Activated T-cell treated with anti-CD3 and anti-CD28 coated beads for 48 hours (primary cell): ENCODE data around the gene NXNL1.
"Not testable (repeated sequence)": the region's sequence is repeated elsewhere in the genome, so short reads cannot be mapped to it uniquely, and the experiment has no call there.

Experiments used
- DNase-seq: peaks from one replicate; pipeline ENCODE4 v3.0.0-alpha.2; 2020; ENCODE audit warnings: low read depth

NXNL1 gene

DNA sequence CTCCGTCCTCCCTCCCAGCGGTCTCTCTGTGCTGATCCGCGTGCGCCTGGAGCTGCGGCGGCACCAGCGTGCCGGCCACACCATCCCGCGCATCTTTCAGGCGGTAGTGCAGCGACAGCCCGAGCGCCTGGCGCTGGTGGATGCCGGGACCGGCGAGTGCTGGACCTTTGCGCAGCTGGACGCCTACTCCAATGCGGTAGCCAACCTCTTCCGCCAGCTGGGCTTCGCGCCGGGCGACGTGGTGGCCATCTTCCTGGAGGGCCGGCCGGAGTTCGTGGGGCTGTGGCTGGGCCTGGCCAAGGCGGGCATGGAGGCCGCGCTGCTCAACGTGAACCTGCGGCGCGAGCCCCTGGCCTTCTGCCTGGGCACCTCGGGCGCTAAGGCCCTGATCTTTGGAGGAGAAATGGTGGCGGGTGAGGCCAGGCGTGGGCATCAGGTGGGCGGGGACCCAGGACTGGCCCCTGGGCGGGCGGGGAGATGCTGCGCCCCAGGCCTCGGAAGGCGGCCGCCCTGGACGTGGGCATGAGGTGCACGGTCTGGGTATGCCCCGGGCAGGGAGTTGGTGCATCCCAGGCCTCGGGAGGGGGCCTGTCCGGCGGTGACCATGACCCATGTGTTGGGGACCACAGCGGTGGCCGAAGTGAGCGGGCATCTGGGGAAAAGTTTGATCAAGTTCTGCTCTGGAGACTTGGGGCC lies 26.0 kb upstream of the NXNL1 start:
- DNase-seq = no peak

- DNase-seq = no peak
Measured at GRCh38 chr19:17484520-17485185, 23.9 kb upstream of the NXNL1 start.

DNA sequence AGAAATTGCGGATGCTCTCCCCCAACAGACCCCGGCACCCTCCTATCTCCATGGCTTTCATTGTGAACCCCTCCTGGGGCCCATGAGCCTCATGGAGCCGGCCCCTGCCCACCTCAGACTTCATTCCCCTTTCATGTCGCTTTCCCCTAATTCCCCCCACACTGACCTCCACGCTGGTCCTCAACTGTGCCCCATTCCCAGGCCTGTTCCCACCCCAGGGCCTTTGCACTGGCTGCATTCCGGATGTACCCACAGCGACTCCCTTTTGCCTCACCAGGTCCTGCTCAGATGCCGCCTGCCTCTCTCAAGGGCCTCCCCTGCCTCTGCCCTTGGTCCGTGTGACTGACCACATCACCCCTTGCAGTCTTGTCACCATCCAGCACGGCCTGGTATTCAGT lies 22.9 kb upstream of the NXNL1 start:
- DNase-seq = no peak

DNA sequence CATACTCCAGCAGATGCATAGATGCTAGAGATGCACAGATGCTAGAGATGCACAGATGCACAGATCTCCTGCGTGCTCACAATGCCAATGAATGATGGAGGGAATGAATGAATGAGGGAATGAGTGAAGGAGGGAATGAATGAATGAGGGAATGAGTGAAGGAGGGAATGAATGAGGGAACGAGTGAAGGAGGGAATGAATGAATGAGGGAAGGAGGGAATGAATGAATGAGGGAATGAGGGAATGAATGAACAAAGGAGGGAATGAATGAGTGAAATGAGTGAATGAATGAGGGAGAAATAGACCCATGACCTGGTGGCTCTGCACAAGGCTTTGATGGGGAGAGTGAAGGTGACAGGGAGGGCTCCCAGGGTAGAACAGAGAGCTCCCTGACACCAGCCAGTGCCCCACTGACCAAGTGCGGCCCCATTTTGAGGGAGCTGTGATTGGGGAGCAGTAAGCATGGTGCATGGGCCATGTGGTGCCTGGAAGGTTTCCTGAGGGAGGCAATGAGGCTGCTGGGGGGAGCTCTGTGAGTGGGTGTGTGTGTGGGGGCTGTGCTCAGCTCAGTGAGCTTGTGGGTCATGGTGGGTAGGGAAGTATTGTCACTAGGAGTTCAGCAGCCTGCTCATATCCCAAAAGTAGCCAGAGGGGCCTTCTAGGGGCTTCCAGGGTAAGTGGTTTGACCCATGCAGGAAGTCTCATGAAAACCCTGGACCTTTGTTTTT lies 22.3 kb upstream of the NXNL1 start:
- no peak for DNase-seq

DNA sequence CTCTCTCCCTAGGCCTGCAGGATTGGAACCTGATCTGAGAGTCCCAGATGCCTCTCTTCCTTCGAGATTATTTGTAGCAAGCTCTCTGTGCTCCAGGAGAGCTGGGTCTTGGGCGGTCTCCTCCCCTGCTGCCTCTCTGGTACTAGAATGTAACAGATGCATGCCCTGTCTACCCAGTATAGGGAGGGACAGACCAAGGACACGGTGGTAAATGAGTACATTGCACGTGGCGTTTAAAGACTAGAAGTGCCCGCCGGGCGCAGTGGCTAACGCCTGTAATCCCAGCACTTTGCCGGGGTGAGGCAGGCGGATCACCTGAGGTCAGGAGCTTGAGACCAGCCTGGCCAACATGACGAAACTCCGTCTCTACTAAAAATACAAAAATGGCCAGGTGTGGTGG lies 21.3 kb upstream of the NXNL1 start:
- no peak for DNase-seq

GRCh38 chr19:17479325-17479791 lies 18.6 kb upstream of the NXNL1 start:
- no peak for DNase-seq

DNA sequence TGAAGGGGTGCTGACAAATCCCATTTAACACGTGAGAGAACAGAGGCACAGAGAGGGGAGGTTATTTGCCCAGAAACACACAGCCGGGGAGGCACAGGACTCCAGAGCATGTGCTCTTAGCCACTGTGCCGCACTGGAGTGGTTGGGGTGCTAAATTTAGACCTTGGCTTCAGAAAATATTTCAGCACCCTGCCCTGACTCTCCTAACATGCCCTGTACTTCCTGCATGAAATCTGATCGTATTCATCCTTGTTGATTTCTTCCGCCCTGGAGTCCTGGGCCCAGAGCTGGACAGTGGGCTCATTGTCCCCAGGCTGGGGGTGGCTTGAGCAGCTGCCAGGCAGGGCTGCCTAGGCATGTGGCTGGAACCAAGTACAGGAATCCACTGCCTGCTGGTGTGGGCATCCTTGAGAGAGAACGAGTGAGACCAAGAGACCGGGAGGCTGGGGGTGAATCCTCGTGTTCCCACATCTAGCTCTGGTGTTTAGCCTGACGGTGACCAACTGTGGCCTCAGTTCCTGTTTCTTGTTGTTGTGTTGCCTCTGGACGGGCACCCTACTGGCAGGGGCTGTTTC lies 14.9 kb upstream of the NXNL1 start:
- DNase-seq = no peak

DNA sequence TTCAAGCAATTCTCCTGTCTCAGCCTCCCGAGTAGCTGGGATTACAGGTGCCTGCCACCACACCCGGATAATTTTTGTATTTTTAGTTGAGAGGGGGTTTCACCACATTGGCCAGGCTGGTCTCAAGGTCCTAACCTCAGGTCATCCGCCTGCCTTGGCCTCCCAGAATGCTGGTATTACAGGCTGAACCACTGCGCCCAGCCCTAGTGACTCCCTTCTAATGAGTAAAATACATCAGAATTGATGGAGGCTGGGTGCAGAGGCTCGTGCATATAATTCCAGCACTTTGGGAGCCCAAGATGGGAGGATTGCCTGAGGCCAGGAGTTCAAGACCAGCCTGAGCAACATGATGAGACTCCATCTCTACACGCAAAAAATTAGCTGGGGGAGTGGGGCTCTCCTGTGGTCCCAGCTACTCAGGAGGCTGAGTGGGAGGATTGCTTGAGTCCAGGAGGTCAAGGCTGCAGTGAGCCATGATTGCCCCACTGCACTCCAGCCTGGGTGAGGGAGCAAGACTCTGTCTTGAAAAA lies 14.3 kb upstream of the NXNL1 start:
- DNase-seq = not testable (repeated sequence)

DNA sequence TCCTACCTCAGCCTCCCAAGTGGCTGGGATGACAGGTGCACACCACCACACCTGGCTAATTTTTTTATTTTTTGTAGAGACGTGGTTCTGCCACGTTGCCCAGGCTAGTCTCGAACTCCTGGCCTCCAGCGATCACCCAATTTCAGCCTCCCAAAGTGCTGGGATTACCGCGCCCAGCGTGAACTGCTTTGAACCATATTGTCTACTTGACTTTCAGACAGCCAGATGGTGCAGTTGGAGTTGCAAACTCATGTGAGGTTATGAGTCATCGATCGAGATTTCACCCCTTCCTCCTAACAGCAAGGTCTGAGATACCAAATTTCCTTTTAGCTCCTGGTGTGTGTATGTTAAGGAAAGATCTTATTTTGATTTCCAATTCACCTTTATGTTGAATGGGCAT lies 12.3 kb upstream of the NXNL1 start:
- DNase-seq = no peak

GRCh38 chr19:17471410-17472125 lies 10.8 kb upstream of the NXNL1 start:
- no peak for DNase-seq

- DNase-seq = peak; percentile 90
Measured at GRCh38 chr19:17470068-17470841, 9.5 kb upstream of the NXNL1 start, which contains the start of gene SLC27A1. Gene SLC27A1, plus strand, starts transcription at chr19:17470524. Its CDS starts 17 bp downstream, at chr19:17470541.

DNA sequence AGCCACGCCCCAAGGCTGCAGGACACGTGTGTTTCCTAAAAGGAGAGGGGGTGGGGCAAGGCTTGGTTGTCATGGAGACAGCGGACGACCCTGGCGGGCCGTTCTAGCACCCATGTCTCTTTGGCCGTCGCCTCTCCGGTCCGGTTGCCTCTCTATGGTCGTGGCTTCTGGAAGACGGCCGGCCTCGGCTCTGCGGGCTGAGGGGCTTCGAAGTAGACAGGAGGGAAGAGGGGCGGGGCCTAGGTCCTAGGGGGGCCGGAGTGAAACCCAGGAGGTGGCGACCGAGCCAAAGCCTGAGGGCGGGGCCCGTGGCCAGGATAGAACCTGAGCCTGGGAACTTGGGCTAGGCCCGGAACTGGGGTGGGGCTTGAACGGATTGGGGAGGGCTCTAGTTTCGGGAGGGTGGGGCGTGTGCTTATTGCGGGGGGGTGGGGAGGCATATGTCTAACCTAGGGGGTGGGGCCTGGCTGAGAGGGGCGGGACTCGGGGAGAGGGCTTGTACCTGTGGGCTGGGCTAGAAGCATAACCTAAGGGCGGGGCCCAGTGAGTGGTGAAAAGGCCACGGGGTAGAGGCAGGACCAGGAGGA lies 8.8 kb upstream of the NXNL1 start:
- peak; percentile 83 for DNase-seq

DNA sequence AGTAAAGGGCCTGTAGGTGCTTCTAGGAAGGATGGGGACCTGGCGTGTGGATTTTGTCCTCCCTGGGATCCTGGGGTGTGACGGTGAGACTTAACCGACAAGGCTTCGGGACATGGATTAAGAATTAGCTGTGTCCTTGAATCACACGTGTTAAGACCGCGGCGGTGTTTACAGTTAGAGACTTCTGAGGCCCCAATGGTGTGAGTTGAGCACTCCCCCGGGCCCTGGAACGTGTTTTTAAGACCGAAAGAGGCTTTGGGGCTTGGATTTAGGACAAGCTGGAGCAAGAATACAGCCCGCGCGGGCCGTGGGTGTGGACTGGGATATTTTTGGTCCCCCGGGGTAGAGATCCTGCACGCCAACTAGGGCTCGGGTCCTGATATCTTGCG lies 8.4 kb upstream of the NXNL1 start:
- no peak for DNase-seq

DNA sequence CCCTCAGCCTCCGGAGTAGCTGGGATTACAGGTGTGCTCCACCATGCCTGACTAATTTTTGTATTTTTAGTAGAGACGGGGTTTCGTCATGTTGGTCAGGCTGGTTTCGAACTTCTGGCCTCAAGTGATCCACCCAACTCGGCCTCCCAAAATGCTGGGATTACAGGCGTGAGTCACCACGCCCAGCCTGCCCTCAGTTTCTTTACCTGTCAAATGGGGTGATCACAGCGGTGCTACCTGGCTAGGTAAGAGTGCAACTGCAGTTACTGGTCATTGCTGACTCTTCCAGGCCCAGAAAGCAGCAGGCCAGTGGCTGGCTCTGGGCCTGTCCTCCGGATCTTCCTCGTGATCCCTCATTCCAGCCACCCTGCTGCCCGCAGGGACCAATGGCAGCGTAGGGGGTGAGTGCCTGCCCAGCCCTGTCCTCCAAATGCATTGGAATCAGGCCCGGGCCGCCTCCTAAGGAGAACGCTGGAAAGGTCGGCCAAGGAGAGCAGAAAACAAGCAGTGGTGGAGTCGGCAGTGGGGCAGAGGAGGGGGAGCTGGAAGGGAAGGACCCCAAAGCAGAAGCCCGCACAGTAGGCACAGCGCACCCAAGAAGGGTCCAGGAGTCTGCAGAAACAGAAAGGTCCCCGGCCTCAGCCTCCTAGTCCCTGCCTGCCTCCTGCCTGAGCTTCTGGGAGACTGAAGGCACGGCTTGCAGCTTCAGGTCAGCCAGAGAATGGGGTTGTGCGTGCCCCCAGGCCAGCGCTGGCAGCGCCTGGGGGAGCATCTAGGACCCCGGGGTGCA lies 7.8 kb upstream of the NXNL1 start:
- DNase-seq = no peak

DNA sequence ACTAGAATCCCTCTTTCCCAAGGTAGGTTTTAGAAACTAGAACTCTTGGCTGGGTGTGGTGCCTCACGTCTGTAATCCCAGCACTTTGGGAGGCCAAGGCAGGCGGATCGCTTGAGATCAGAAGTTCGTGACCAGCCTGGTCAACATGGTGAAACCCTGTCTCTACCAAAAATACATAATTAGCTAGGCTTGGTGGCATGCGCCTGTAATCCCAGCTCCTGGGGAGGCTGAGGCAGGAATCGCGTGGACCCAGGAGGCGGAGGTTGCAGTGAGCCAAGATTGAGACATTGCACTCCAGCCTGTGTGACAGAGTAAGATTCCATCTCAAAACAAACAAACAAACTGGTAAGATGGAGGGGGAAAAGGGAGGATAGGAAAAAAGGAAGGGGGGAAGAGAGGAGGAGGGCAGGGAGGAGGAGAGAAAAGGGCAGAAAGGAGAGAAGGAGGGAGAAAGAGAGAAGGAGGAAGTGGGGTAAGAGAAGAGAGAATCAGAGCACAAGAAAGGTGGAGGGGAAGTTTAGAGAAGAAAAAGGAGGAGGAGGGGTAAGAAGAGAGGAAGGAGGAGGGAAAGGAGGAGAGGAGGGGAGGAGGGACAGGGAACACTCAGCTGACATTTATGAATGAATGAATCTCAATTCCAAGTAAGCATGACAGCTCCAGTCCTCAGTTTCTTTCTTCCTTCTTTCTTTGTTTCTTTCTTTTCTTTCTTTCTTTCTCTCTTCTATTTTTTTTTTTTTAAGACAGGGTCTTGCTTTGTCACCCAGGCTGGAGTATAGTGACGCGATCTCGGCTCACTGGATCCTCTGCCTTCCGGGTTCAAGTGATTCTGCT lies 7.0 kb upstream of the NXNL1 start:
- DNase-seq = no peak

GRCh38 chr19:17466487-17466850 lies 5.7 kb upstream of the NXNL1 start:
- no peak for DNase-seq

DNA sequence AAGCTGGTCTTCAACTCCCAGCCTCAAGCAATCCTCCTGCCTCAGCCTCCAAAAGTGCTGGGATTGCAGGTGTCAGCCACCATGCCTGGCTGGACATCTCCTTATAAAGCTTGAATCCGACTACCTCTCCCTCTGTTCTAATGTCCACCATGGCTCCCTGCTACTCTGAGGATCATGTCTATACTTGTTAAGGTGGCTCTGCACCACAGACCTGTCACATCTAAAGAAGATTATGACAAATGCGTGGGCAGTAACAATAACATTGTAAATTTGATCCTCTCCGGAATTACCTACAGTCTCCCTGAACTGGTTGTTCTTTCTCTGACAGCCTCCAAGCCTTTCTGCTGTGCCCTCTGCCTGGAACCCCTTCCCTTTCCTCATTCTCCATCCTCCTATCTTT lies 1.8 kb downstream of the NXNL1 start:
- DNase-seq = no peak

- no peak for DNase-seq
Measured at GRCh38 chr19:17457616-17458015, 3.1 kb downstream of the NXNL1 start.

GRCh38 chr19:17456127-17456526 lies 4.6 kb downstream of the NXNL1 start:
- DNase-seq = no peak
